SK-N-SH (cell line): ENCODE results near the gene ABCC4. TPM values are rescaled to one million over a fixed set of nuclear protein-coding genes. Genes with fewer than 3 reads are reported as not detected.

Experiments used
- CTCF ChIA-PET: fragments of 300-600, 350-600 bp; formaldehyde crosslinking; extraction: SDS; loops from one replicate; lab custom pipeline; 2021; lab: Yijun Ruan, JAX
- POLR2A ChIA-PET: fragments of 350-600 bp; sonication (Branson Sonifier 250); formaldehyde crosslinking; extraction: SDS; loops from one replicate; lab custom pipeline; 2020; ENCODE audit warnings: antibody characterized with exemption, inconsistent platforms; lab: Yijun Ruan, JAX
- DNase-seq: peaks from one replicate; pipeline ENCODE4 v3.0.0; 2012
- H2AFZ ChIP-seq: fragments of 200-600 bp; sonication (generic); 2 replicates; pipeline ENCODE4 v1.8.1; 2016; ENCODE audit warnings: antibody characterized with exemption, mild to moderate bottlenecking, low read depth
- H3F3A ChIP-seq: fragments of 200-600 bp; sonication (generic); replicated peaks from 2 replicates; pipeline ENCODE3; 2016; ENCODE audit warnings: antibody characterized with exemption, mild to moderate bottlenecking; ENCODE audit not compliant: insufficient read depth
- H3K27ac ChIP-seq, 2 experiments: fragments of 200-500 bp in 1 of 2; fragments of 200-600 bp in 1 of 2; sonication (Bioruptor generic) in 1 of 2; sonication (generic), shearing (Covaris generic) in 1 of 2; 2 replicates each; pipeline versions ENCODE4 v1.5.1 to v1.6.1; 2014 to 2016; ENCODE audit warnings: low read depth in 2 of 2, inconsistent platforms in 1 of 2, low read length in 1 of 2, mild to moderate bottlenecking in 1 of 2, mixed read lengths in 1 of 2
- H3K27me3 ChIP-seq: fragments of 200-600 bp; sonication (generic), shearing (Covaris generic); 2 replicates; pipeline ENCODE4 v1.6.1; 2016; ENCODE audit warnings: mixed run types; ENCODE audit not compliant: insufficient read depth
- H3K36me3 ChIP-seq, 2 experiments: fragments of 200-500 bp in 1 of 2; fragments of 200-600 bp in 1 of 2; sonication (Bioruptor generic) in 1 of 2; sonication (generic) in 1 of 2; replicated peaks in 1 of 2; 2 replicates each; pipeline versions ENCODE3 to v1.5.1; 2014 to 2016; ENCODE audit warnings: low read length in 1 of 2, mild to moderate bottlenecking in 1 of 2; ENCODE audit not compliant: insufficient read depth in 2 of 2, control insufficient read depth in 1 of 2
- H3K4me1 ChIP-seq, 2 experiments: fragments of 200-500 bp in 1 of 2; fragments of 200-600 bp in 1 of 2; sonication (Bioruptor generic) in 1 of 2; sonication (generic), shearing (Covaris generic) in 1 of 2; 2 replicates each; pipeline versions ENCODE4 v1.5.1 to v1.6.1; 2014 to 2016; ENCODE audit warnings: low read depth in 1 of 2, low read length in 1 of 2, mixed run types in 1 of 2; ENCODE audit not compliant: insufficient read depth in 2 of 2, control insufficient read depth in 1 of 2
- H3K4me2 ChIP-seq: fragments of 200-600 bp; sonication (generic), shearing (Covaris generic); 2 replicates; pipeline ENCODE4 v1.6.1; 2017; ENCODE audit warnings: mixed run types
- H3K4me3 ChIP-seq, 2 experiments: fragments of 200-500 bp in 1 of 2; fragments of 200-600 bp in 1 of 2; sonication (Bioruptor generic) in 1 of 2; sonication (generic), shearing (Covaris generic) in 1 of 2; 2 replicates each; pipeline versions ENCODE4 v1.5.1 to v1.8.1; 2014 to 2016; ENCODE audit warnings: low read depth in 2 of 2, inconsistent platforms in 1 of 2, low read length in 1 of 2, mild to moderate bottlenecking in 1 of 2, mixed read lengths in 1 of 2, moderate library complexity in 1 of 2
- H3K79me2 ChIP-seq: fragments of 200-600 bp; sonication (generic); 2 replicates; pipeline ENCODE4 v1.8.1; 2017; ENCODE audit warnings: mild to moderate bottlenecking; ENCODE audit not compliant: insufficient read depth
- H3K9ac ChIP-seq: fragments of 200-600 bp; sonication (generic); 2 replicates; pipeline ENCODE4 v1.6.1; 2017; ENCODE audit warnings: mixed run types
- H3K9me2 ChIP-seq: fragments of 200-600 bp; sonication (generic); 2 replicates; pipeline ENCODE4 v1.6.1; 2017; ENCODE audit warnings: mixed run types
- H3K9me3 ChIP-seq: fragments of 200-600 bp; sonication (generic); 2 replicates; pipeline ENCODE4 v1.6.1; 2017; ENCODE audit warnings: mixed run types, mild to moderate bottlenecking, moderate library complexity
- H4K20me1 ChIP-seq: fragments of 200-600 bp; sonication (generic); 2 replicates; pipeline ENCODE4 v1.6.1; 2017; ENCODE audit warnings: mild to moderate bottlenecking, mixed run types; ENCODE audit not compliant: insufficient read depth
- CHD2 ChIP-seq: fragments of 150-350 bp; IDR thresholded peaks from 2 replicates; pipeline ENCODE4 v1.6.1; 2018; ENCODE audit warnings: low read length; ENCODE audit not compliant: partially characterized antibody
- CTCF ChIP-seq: fragments of 200-600 bp; sonication (generic); IDR thresholded peaks from 2 replicates; pipeline ENCODE4 v1.6.1; 2017; ENCODE audit warnings: antibody characterized with exemption, mild to moderate bottlenecking, moderate library complexity
- ELF1 ChIP-seq: IDR thresholded peaks from 2 replicates; pipeline ENCODE4 v1.4.0; 2012
- EP300 ChIP-seq, 2 experiments: IDR thresholded peaks; 2 replicates each; pipeline versions ENCODE4 v1.4.0 to v1.6.1; 2012; ENCODE audit warnings: borderline replicate concordance in 1 of 2, low read depth in 1 of 2, low read length in 1 of 2
- FOSL2 ChIP-seq: IDR thresholded peaks from 2 replicates; pipeline ENCODE4 v1.4.0; 2012; ENCODE audit warnings: low read depth, mild to moderate bottlenecking, moderate library complexity, borderline replicate concordance
- FOXM1 ChIP-seq: IDR thresholded peaks from 2 replicates; pipeline ENCODE4 v1.4.0; 2012; ENCODE audit warnings: low read depth, mild to moderate bottlenecking
- GABPA ChIP-seq: IDR thresholded peaks from 2 replicates; pipeline ENCODE4 v1.4.0; 2012; ENCODE audit warnings: low read depth, mild to moderate bottlenecking
- IRF3 ChIP-seq: fragments of 150-350 bp; IDR thresholded peaks from 2 replicates; pipeline ENCODE4 v1.6.1; 2016; ENCODE audit warnings: mild to moderate bottlenecking, low read depth, low read length
- JUND ChIP-seq: IDR thresholded peaks from 2 replicates; pipeline ENCODE4 v1.4.0; 2012
- MEF2A ChIP-seq: IDR thresholded peaks from 2 replicates; pipeline ENCODE4 v1.4.0; 2012; ENCODE audit warnings: low read depth, borderline replicate concordance
- PBX3 ChIP-seq: IDR thresholded peaks from 2 replicates; pipeline ENCODE4; 2012
- RXRA ChIP-seq: IDR thresholded peaks from 2 replicates; pipeline ENCODE4 v1.4.0; 2012; ENCODE audit warnings: low read depth, mild to moderate bottlenecking, borderline replicate concordance
- SMC3 ChIP-seq: IDR thresholded peaks from 2 replicates; pipeline ENCODE4 v1.6.1; 2012; ENCODE audit warnings: low read depth, low read length, improper control_type of control experiment
- TAF1 ChIP-seq: IDR thresholded peaks from 2 replicates; pipeline ENCODE4 v1.6.1; 2012; ENCODE audit warnings: low read depth, mild to moderate bottlenecking, low read length, moderate library complexity, borderline replicate concordance
- TCF12 ChIP-seq: IDR thresholded peaks from 2 replicates; pipeline ENCODE4 v1.4.0; 2012
- USF1 ChIP-seq: IDR thresholded peaks from 2 replicates; pipeline ENCODE4 v1.4.0; 2012; ENCODE audit warnings: low read depth, borderline replicate concordance
- USF2 ChIP-seq: fragments of 150-350 bp; IDR thresholded peaks from 2 replicates; pipeline ENCODE4 v1.6.1; 2017; ENCODE audit warnings: antibody characterized with exemption, low read length, low read depth, borderline replicate concordance
- YY1 ChIP-seq: IDR thresholded peaks from 2 replicates; pipeline ENCODE4 v1.4.0; 2012; ENCODE audit warnings: low read depth, mild to moderate bottlenecking
- whole genome bisulfite sequencing: methylation state at CpG from one replicate; pipeline ENCODE4 v1.1.6; 2017; ENCODE audit warnings: low lambda C conversion rate; 5-methylcytosine and 5-hydroxymethylcytosine counted together
- polyA plus RNA-seq, 3 experiments: library from polyadenylated mRNA; depleted of rRNA; stranded (reverse); fragments of >200 nt; gene quantifications; 2 replicates each; pipeline ENCODE4 v1.2.3, GENCODE V29; 2012
- TF ChIP-seq, protein P1 (sequence below): IDR thresholded peaks from 2 replicates; pipeline ENCODE4 v1.4.0; 2012; ENCODE audit warnings: low read depth, borderline replicate concordance

The ABCC4 gene
- polyA plus RNA-seq, 1 of the 3 experiments (the other 2 are of a cell fraction), result 7.8 TPM

- H3K9me2 ChIP-seq, result no peaks in the 10 kb centered on the region
- H3K36me3 ChIP-seq, result no peaks in the 10 kb centered on the region
- H3K27ac ChIP-seq, result no peak overlapping the region
- H3K27me3 ChIP-seq, result no peaks in the 10 kb centered on the region
- H4K20me1 ChIP-seq, result no peaks in the 10 kb centered on the region
- no peaks in the 10 kb centered on the region for H3K79me2 ChIP-seq
- WGBS, result 44% methylated on average over 3 of the region's 3 CpGs
- H3K4me2 ChIP-seq, result no peak overlapping the region
- H3K4me1 ChIP-seq, result no peaks in the 10 kb centered on the region
- no peaks in the 10 kb centered on the region for H3K9me3 ChIP-seq
- DNase-seq, result no peak
- TF ChIP-seq IRF3, result no peak
- no peak for TF ChIP-seq EP300 (IDR thresholded peaks at IDR 0.05; ENCODE audit: borderline replicate concordance in 1 of 2, low read depth in 1 of 2, low read length in 1 of 2)
- TF ChIP-seq USF2, result no peak
- TF ChIP-seq YY1, result no peak
- no peak for TF ChIP-seq CTCF
- no peak for TF ChIP-seq RXRA
- no peak for TF ChIP-seq FOSL2
- no peaks in the 10 kb centered on the region for H3F3A ChIP-seq
- no peak overlapping the region for H3K4me3 ChIP-seq
- POLR2A ChIA-PET, result no interaction called here
- no peak overlapping the region for H3K9ac ChIP-seq
- no peak overlapping the region for H2AFZ ChIP-seq
- CTCF ChIA-PET, result interaction anchor here (0.9 kb wide), 1 partner anchor 10 kb away, joined by 3 read pairs; no protein-coding TSS in a partner anchor
These were observed 322.7 kb downstream of the ABCC4 start for GRCh38 chr13:94978516-94978915.

- POLR2A ChIA-PET, result no interaction called here
- H3K79me2 ChIP-seq, result no peaks in the 10 kb centered on the region
- no peak overlapping the region for H2AFZ ChIP-seq
- no peak overlapping the region for H3K4me3 ChIP-seq
- H3K9me2 ChIP-seq, result no peaks in the 10 kb centered on the region
- H4K20me1 ChIP-seq, result no peaks in the 10 kb centered on the region
- no peaks in the 10 kb centered on the region for H3F3A ChIP-seq
- no peaks in the 10 kb centered on the region for H3K36me3 ChIP-seq
- H3K4me2 ChIP-seq, result no peak overlapping the region
- H3K27me3 ChIP-seq, result peaks cover 12% of the 10 kb centered on the region
- CTCF ChIA-PET, result interaction anchor here (1.0 kb wide), 1 partner anchor 299 kb away, joined by 3 read pairs; no protein-coding TSS in a partner anchor
- no peaks in the 10 kb centered on the region for H3K4me1 ChIP-seq
- no peaks in the 10 kb centered on the region for H3K9me3 ChIP-seq
- 54% methylated on average over 7 of the region's 7 CpGs for WGBS
- H3K9ac ChIP-seq, result no peak overlapping the region
- no peak for DNase-seq
- H3K27ac ChIP-seq, result no peak overlapping the region
- TF ChIP-seq YY1 (no peak), USF1 (no peak), FOSL2 (no peak), FOXM1 (no peak), MEF2A (no peak), TCF12 (no peak), GABPA (no peak), SMC3 (no peak), TAF1 (no peak), CHD2 (no peak), PBX3 (no peak), RXRA (no peak), ELF1 (no peak), JUND (no peak)
- TF ChIP-seq, protein P1, sequence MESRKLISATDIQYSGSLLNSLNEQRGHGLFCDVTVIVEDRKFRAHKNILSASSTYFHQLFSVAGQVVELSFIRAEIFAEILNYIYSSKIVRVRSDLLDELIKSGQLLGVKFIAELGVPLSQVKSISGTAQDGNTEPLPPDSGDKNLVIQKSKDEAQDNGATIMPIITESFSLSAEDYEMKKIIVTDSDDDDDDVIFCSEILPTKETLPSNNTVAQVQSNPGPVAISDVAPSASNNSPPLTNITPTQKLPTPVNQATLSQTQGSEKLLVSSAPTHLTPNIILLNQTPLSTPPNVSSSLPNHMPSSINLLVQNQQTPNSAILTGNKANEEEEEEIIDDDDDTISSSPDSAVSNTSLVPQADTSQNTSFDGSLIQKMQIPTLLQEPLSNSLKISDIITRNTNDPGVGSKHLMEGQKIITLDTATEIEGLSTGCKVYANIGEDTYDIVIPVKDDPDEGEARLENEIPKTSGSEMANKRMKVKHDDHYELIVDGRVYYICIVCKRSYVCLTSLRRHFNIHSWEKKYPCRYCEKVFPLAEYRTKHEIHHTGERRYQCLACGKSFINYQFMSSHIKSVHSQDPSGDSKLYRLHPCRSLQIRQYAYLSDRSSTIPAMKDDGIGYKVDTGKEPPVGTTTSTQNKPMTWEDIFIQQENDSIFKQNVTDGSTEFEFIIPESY, result no peak
These were observed 327.0 kb downstream of the ABCC4 start for GRCh38 chr13:94974015-94974951.
